AG08395 (cell line): ENCODE results near the gene COL6A2.
"Not testable (repeated sequence)": the region's sequence is repeated elsewhere in the genome, so short reads cannot be mapped to it uniquely, and the experiment has no call there.

Experiments used
- DNase-seq: peaks from one replicate; pipeline ENCODE4 v3.0.0; 2012; ENCODE audit warnings: mixed read lengths, low spot score

The COL6A2 gene

GRCh38 chr21:46144464-46145070 is 46.7 kb downstream of the COL6A2 start:
- DNase-seq, result no peak

DNA sequence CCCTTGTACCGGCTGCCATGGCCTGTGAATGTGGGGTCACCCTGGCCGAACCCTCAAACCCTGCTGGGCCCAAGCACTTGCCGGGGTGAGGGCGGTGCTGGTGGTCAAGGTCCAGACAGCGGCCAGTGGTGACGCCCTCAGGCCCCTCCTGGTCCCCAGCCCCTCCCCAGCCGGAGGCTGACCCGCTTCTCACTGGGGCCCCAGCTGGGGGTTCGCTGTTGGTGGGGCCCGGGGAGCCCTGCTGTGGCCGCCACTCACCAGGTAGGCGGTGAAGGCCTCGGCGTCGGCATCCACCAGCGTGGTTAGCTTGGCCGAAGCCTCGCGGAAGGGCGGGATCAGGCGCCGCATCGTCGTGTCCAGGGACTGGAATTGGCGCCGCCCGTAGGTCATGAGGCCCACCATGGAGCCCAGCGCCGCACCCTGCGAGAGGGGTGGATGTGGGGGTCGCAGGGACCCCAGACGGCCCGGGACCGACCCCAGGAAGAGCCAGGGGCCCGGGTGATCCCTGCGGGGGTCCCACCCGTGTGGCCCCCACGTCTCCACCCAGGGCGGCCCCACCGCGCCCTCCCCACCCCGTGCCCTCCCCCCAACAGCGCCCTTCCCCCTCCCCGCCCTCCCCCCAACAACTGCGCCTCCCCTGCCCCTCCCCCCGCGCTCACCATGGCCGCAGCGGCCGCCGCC is 47.4 kb downstream of the COL6A2 start:
- DNase-seq, result no peak

DNA sequence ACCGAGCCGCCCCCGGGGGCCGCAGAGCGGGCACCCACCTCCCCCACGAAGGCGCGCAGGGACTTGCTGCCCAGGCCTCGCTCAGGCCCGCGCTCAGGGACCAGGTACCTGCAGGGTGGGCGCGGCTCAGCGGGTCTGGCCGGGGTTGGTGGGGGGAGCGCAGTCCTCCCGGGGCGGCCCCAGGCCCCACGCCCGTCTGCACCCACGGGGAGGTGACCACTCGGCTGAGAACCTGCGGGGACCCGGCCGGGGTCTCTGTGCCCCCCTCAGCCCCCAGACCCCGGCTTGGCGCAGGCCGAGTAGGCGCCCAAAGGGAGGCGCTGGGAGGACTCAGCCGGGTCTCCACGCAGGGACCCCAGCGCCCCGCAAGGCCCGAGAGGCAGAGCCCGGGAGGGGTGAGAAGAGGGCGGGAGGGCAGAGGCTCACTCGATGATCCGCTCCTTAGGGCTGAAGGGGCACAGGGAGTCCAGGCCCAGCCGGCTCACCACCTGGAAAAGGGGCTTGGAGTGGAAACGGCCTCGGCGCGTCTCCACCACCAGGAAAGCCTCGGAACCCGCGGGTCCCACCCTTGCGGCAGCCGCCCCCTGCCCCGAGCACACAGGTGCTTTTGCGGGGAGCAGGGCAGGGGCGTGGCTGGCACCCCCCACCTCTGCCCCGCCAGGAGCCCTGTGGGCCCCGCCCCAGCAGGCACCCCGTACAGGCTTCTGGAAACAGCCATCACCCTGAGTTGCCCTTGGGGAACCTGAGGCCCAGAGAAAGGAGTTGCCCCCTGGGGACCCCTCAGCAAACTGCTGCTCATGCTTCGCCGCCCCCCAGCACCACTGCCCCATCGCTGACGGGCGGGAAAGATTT is 48.2 kb downstream of the COL6A2 start:
- no peak for DNase-seq

- no peak for DNase-seq
Measured at GRCh38 chr21:46146856-46147255, 48.9 kb downstream of the COL6A2 start.

DNA sequence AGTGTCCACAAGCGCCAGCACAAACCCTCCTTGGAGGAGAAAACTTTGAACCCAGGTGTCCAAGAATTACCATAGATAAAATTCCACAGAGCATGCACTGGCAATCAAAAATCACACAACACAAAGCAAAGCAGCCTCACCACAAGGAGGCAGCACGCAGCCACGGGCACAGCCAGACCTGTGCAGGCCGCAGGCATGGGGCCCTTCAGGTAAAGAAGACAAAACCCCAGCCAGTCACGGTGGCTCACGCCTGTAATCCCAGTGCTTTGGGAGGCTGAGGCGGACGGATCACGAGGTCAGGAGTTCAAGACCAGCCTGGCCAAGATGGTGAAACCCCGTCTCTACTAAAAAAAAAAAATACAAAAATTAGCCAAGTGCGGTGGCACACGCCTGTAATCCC is 49.5 kb downstream of the COL6A2 start:
- DNase-seq, result not testable (repeated sequence)

DNA sequence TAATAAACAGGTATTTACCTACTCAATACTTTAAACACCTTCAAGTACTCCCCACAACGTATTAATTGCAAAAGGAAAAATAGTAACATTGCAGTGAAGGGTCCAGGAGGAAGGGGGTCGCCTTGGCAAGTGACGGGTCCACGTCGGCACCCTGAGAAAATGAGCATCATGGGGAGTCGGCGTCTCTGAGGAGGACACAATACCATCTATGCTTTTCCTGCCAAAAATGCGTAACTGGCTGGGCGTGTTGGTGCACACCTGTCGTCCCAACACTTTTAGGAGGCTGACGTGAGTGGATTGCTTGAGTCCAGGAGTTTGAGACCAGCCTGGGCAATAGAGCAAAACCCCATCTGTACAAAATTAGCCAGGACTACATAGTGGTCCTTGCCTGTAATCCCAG is 50.2 kb downstream of the COL6A2 start:
- DNase-seq, result no peak

GRCh38 chr21:46149205-46149901 is 51.4 kb downstream of the COL6A2 start:
- DNase-seq, result no peak

GRCh38 chr21:46150073-46150472 is 52.2 kb downstream of the COL6A2 start:
- no peak for DNase-seq

- DNase-seq, result no peak
Measured at GRCh38 chr21:46150491-46151121, 52.7 kb downstream of the COL6A2 start.

GRCh38 chr21:46151261-46151988 is 53.5 kb downstream of the COL6A2 start:
- DNase-seq, result no peak

DNA sequence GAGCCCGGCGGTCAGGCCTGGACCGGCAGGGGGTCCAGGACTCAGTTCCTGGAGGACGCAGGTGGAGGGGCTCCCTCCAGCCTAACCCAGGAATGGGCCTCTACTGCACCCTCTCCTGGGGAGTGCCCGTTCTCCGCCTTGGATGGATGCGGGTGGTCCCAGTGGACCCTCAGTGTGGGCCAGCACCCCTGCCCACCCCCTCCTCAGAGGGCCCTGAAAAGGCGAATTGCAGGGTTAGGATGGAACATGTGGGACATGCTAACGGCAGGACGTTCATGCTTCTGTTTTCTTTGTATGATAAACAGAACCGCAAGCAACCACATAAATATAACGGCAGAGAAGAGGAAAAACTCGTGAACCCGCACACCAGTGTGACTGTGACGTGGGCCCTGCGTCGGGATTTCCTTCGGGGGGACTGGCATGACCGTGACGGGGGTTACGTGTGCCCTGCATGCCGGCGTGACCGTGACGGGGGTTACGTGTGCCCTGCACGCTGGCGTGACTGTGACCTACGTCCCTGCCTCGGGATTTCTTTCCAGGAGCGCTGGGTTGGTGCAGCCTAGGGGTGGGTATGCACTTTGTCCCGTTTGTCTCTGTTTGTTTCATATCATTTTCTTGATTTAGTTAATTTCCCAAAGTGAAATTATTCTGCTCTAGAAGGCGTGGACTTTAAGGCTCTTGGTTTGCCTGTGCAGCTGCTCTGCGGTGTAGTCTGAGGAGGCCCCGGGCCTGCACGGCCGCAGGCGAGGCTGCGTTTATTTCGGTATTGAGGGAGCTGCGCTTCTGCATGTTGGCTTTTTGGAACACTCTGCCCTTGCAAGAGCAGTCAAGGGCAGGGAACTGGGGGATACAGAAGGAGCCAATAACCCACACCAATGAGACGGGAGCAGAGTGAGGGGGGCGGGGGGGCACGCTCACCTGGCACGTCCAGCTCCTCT is 54.3 kb downstream of the COL6A2 start:
- DNase-seq, result no peak

DNA sequence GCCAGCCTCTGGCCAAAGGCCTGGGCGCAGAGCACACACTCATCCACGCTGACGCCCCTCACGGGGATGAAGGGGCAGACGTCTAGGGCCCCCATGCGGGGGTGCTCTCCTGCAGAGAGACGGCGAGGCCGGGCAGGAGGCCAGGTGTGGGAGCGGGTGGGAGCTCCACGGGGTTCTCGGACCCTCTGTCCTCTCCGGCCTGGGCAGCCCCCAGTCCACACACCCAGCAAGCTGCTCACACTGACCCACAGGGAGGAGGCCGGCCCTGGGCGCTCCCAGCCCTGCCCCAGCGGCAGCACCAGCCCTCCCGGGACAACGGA is 55.0 kb downstream of the COL6A2 start:
- no peak for DNase-seq

- peak; percentile 75 for DNase-seq
Measured at GRCh38 chr21:46153247-46154154, 55.6 kb downstream of the COL6A2 start.

GRCh38 chr21:46154155-46154954 is 56.4 kb downstream of the COL6A2 start:
- DNase-seq, result no peak

GRCh38 chr21:46154955-46155513 is 57.1 kb downstream of the COL6A2 start:
- no peak for DNase-seq

GRCh38 chr21:46155514-46156377 is 57.8 kb downstream of the COL6A2 start, which contains the start of gene FTCD:
Gene FTCD, minus strand, starts transcription at chr21:46155579. Its CDS starts 56 bp downstream, at chr21:46155523.
- DNase-seq, result no peak

- DNase-seq, result no peak
Measured at GRCh38 chr21:46156378-46156645, 58.4 kb downstream of the COL6A2 start.
